Left lung (tissue), 10 donors: ENCODE measurements around the gene NFIL3. TPM values are rescaled to one million over a fixed set of nuclear protein-coding genes. Genes with fewer than 3 reads are reported as not detected.
"Not testable (repeated sequence)": the region's sequence is repeated elsewhere in the genome, so short reads cannot be mapped to it uniquely, and the experiment has no call there.

ENCODE experiments used
- ATAC-seq: fragments of 200-7000 bp; cut with Tn5 transposase; one replicate; pipeline ENCODE4 v1.9.1; 2020; ENCODE audit warnings: moderate library complexity
- DNase-seq, 4 donors: peaks; one replicate each; pipeline ENCODE4 v3.0.0-alpha.2; 2013 to 2020
- H3K27ac ChIP-seq, 2 donors: fragments of 200-600 bp; sonication (generic) in 1 of 2; one replicate each; pipeline versions ENCODE4 v1.5.0 to v1.8.0; 2020 to 2021
- H3K27me3 ChIP-seq, 2 donors: fragments of 200-600 bp; sonication (generic) in 1 of 2; one replicate each; pipeline versions ENCODE4 v1.5.0 to v1.8.0; 2020 to 2021
- H3K36me3 ChIP-seq, 2 donors: fragments of 200-600 bp; sonication (generic) in 1 of 2; one replicate each; pipeline versions ENCODE4 v1.5.0 to v1.8.0; 2020 to 2021
- H3K4me1 ChIP-seq, 2 donors: fragments of 200-600 bp; one replicate each; pipeline ENCODE4 v1.8.0; 2021
- H3K4me3 ChIP-seq, 2 donors: fragments of 200-600 bp; sonication (generic) in 1 of 2; one replicate each; pipeline versions ENCODE4 v1.5.0 to v1.8.0; 2020 to 2021; ENCODE audit warnings: mild to moderate bottlenecking in 1 of 2
- H3K9me3 ChIP-seq, 2 donors: fragments of 200-600 bp; sonication (generic) in 1 of 2; one replicate each; pipeline versions ENCODE4 v1.5.0 to v1.8.0; 2020 to 2021
- CTCF ChIP-seq, 2 donors: fragments of 200-600 bp; sonication (generic) in 1 of 2; IDR thresholded peaks; one replicate each; pipeline versions ENCODE4 v1.5.0 to v1.8.0; 2021; ENCODE audit warnings: antibody characterized with exemption in 2 of 2
- intact Hi-C, 2 donors: fragments of 100-400 bp; cut with DNase I; formaldehyde crosslinking; loops; one replicate each; pipeline versions ENCODE4 v1.11.2 to v1.14.2; 2022
- polyA plus RNA-seq, 6 donors: library from polyadenylated mRNA; unstranded; fragments of 120-200 nt; gene quantifications; one replicate each; pipeline ENCODE4 v1.2.1, GENCODE V29; 2013; ENCODE audit not compliant: insufficient read length in 6 of 6
- total RNA-seq, 2 donors: library from RNA; stranded (reverse); fragmentation: NEBNext Ultra II Directional; extraction: Animal tissue kit (Norgen Biotek cat#: 25700); gene quantifications; one replicate each; pipeline ENCODE4 v1.2.1, GENCODE V29; 2021
- donor health status: DM: no; HTN: yes; CAD: no.
- donor health status: DM: no; HTN: no; CAD: no.

NFIL3 gene
- total and polyA plus RNA-seq, 8 donors: 27.8 to 52.8 (median 44.0) TPM

GRCh38 chr9:91391818-91392217, 31.8 kb downstream of the NFIL3 start:
- no peak overlapping the region for H3K27ac ChIP-seq
- H3K9me3 ChIP-seq: no peaks in the 10 kb centered on the region
- H3K27me3 ChIP-seq: no peaks in the 10 kb centered on the region
- H3K4me3 ChIP-seq: no peak overlapping the region
- no peaks in the 10 kb centered on the region for H3K36me3 ChIP-seq
- TF ChIP-seq CTCF (IDR thresholded peaks at IDR 0.05): no peak
- DNase-seq (no peak), ATAC-seq (no peak)
- peaks cover 3 to 24% of the 10 kb centered on the region in 2 donors for H3K4me1 ChIP-seq
- intact Hi-C loops: no loop called here

- no peaks in the 10 kb centered on the region for H3K9me3 ChIP-seq
- no peak overlapping the region for H3K4me3 ChIP-seq
- no peak for DNase-seq
- intact Hi-C loops: no loop called here
- peaks cover 3 to 22% of the 10 kb centered on the region in 2 donors for H3K4me1 ChIP-seq
- H3K27me3 ChIP-seq: no peaks in the 10 kb centered on the region
- H3K36me3 ChIP-seq: no peaks in the 10 kb centered on the region
- ATAC-seq: no peak
- no peak overlapping the region for H3K27ac ChIP-seq
- no peak for TF ChIP-seq CTCF (IDR thresholded peaks at IDR 0.05)
Observed at GRCh38 chr9:91391412-91391811, 32.2 kb downstream of the NFIL3 start.

- H3K27ac ChIP-seq, ATAC-seq, intact Hi-C loops: not testable (repeated sequence)
Observed at GRCh38 chr9:91389686-91390085, 33.9 kb downstream of the NFIL3 start.

GRCh38 chr9:91386765-91387164, 36.9 kb downstream of the NFIL3 start:
- ATAC-seq (no peak), DNase-seq (no peak)
- Histone ChIP-seq H3K4me3 (no peak overlapping the region), H3K27ac (no peak overlapping the region), H3K27me3 (no peaks in the 10 kb centered on the region), H3K36me3 (no peaks in the 10 kb centered on the region), H3K9me3 (no peaks in the 10 kb centered on the region), H3K4me1 (no peaks in the 10 kb centered on the region)
- no peak for TF ChIP-seq CTCF (IDR thresholded peaks at IDR 0.05)
- intact Hi-C loops: no loop called here

More at GRCh38 chr9:91389686-91390085, 33.9 kb downstream of the NFIL3 start:
- not testable (repeated sequence) for H3K4me1 ChIP-seq, H3K27me3 ChIP-seq, H3K36me3 ChIP-seq, H3K9me3 ChIP-seq, H3K4me3 ChIP-seq, DNase-seq

- DNase-seq (no peak), ATAC-seq (no peak)
- Histone ChIP-seq H3K9me3 (no peaks in the 10 kb centered on the region), H3K4me1 (no peaks in the 10 kb centered on the region), H3K36me3 (no peaks in the 10 kb centered on the region), H3K27ac (no peak overlapping the region), H3K27me3 (no peaks in the 10 kb centered on the region), H3K4me3 (no peak overlapping the region)
- intact Hi-C loops: no loop called here
- no peak for TF ChIP-seq CTCF (IDR thresholded peaks at IDR 0.05)
Observed at GRCh38 chr9:91384954-91385353, 38.7 kb downstream of the NFIL3 start.

GRCh38 chr9:91383577-91383976, 40.1 kb downstream of the NFIL3 start:
- intact Hi-C loops: no loop called here
- Histone ChIP-seq H3K9me3 (no peaks in the 10 kb centered on the region), H3K36me3 (no peaks in the 10 kb centered on the region), H3K4me3 (no peak overlapping the region), H3K4me1 (peaks cover 0 to 2% of the 10 kb centered on the region in 2 donors), H3K27me3 (no peaks in the 10 kb centered on the region), H3K27ac (no peak overlapping the region)
- ATAC-seq: no peak
- TF ChIP-seq CTCF (IDR thresholded peaks at IDR 0.05): no peak
- no peak for DNase-seq
